ENCODE measurements around the gene ERBB3.
"Not testable (repeated sequence)": the region's sequence is repeated elsewhere in the genome, so short reads cannot be mapped to it uniquely, and the experiment has no call there.

ERBB3 gene

GRCh38 chr12:56116267-56117081 lies 36.5 kb downstream of the ERBB3 start, which contains the start of gene RPL41:
TSS of gene RPL41 (plus strand) at chr12:56116633.
- peak; percentile 86 for DNase-seq

- not testable (repeated sequence) for DNase-seq
These were observed 37.2 kb downstream of the ERBB3 start for GRCh38 chr12:56117082-56117706.

GRCh38 chr12:56117778-56118687 lies 38.1 kb downstream of the ERBB3 start, which contains the start of gene ZC3H10:
TSS of gene ZC3H10 (plus strand) at chr12:56118266. CDS start at chr12:56120563, 2,297 bp downstream.
- peak; percentile 100 for DNase-seq

GRCh38 chr12:56118688-56119357 lies 38.9 kb downstream of the ERBB3 start:
- no peak for DNase-seq

- peak; percentile 87 for DNase-seq
These were observed 39.4 kb downstream of the ERBB3 start for GRCh38 chr12:56119361-56119796.

- no peak for DNase-seq
These were observed 40.3 kb downstream of the ERBB3 start for GRCh38 chr12:56120158-56120846.

- no peak for DNase-seq
These were observed 41.4 kb downstream of the ERBB3 start for GRCh38 chr12:56121204-56121870.

GRCh38 chr12:56122637-56123036 lies 42.7 kb downstream of the ERBB3 start:
- no peak for DNase-seq

- DNase-seq = no peak
These were observed 44.2 kb downstream of the ERBB3 start for GRCh38 chr12:56124133-56124532.

- DNase-seq = no peak
These were observed 46.8 kb downstream of the ERBB3 start for GRCh38 chr12:56126732-56127239.

GRCh38 chr12:56127485-56127887 lies 47.5 kb downstream of the ERBB3 start:
- no peak for DNase-seq

- DNase-seq = peak; percentile 99
These were observed 48.1 kb downstream of the ERBB3 start, which contains the start of gene ESYT1 for GRCh38 chr12:56127888-56128669. TSS of gene ESYT1 (plus strand) at chr12:56128267. CDS start at chr12:56128320, 53 bp downstream.

GRCh38 chr12:56128670-56129205 lies 48.8 kb downstream of the ERBB3 start:
- peak; percentile 22 for DNase-seq

GRCh38 chr12:56129206-56129941 lies 49.4 kb downstream of the ERBB3 start:
- DNase-seq = peak; percentile 26

GRCh38 chr12:56129942-56130495 lies 50.1 kb downstream of the ERBB3 start:
- DNase-seq = no peak

GRCh38 chr12:56130876-56131275 lies 50.9 kb downstream of the ERBB3 start:
- DNase-seq = no peak

- no peak for DNase-seq
These were observed 54.9 kb downstream of the ERBB3 start for GRCh38 chr12:56134897-56135296.

- DNase-seq = no peak
These were observed 58.0 kb downstream of the ERBB3 start for GRCh38 chr12:56137853-56138571.

Measured in HCEC 1CT (cell line).